Liver (tissue), 9 donors: Measurements from ENCODE around the gene COL9A3. TPM values are rescaled to one million over a fixed set of nuclear protein-coding genes. Genes with fewer than 3 reads are reported as not detected.

Source experiments
- DNase-seq: peaks from one replicate; pipeline ENCODE4 v3.0.0-alpha.2; 2017; ENCODE audit warnings: low spot score
- H3K27ac ChIP-seq, 2 donors: one replicate each; pipeline ENCODE4 v1.7.0; 2013; ENCODE audit warnings: inconsistent platforms in 2 of 2, low read length in 2 of 2, control low read depth in 1 of 2, low read depth in 1 of 2, mild to moderate bottlenecking in 1 of 2
- H3K27me3 ChIP-seq, 4 donors: one replicate each; pipeline versions ENCODE4 v1.6.1 to v1.7.0; 2013; ENCODE audit warnings: low read length in 3 of 4, inconsistent platforms in 1 of 4, mild to moderate bottlenecking in 1 of 4, moderate library complexity in 1 of 4; ENCODE audit not compliant: control insufficient read depth in 4 of 4, insufficient read depth in 4 of 4
- H3K36me3 ChIP-seq, 4 donors: one replicate each; pipeline versions ENCODE4 v1.6.1 to v1.7.0; 2013; ENCODE audit warnings: low read length in 3 of 4, mild to moderate bottlenecking in 3 of 4, low read depth in 1 of 4, moderate library complexity in 1 of 4; ENCODE audit not compliant: control insufficient read depth in 4 of 4, insufficient read depth in 3 of 4
- H3K4me1 ChIP-seq, 4 donors: one replicate each; pipeline versions ENCODE4 v1.6.1 to v1.7.0; 2013; ENCODE audit warnings: low read length in 3 of 4, mild to moderate bottlenecking in 3 of 4, moderate library complexity in 1 of 4; ENCODE audit not compliant: control insufficient read depth in 4 of 4, insufficient read depth in 4 of 4
- H3K4me3 ChIP-seq, 3 donors: one replicate each; pipeline versions ENCODE4 v1.6.1 to v1.7.0; 2013; ENCODE audit warnings: low read length in 3 of 3, control low read depth in 1 of 3, low read depth in 1 of 3, mild to moderate bottlenecking in 1 of 3
- H3K9ac ChIP-seq, 2 donors: one replicate each; pipeline ENCODE4 v1.7.0; 2013; ENCODE audit warnings: low read length in 2 of 2, mild to moderate bottlenecking in 2 of 2, moderate library complexity in 2 of 2, control low read depth in 1 of 2, low read depth in 1 of 2
- H3K9me3 ChIP-seq, 4 donors: one replicate each; pipeline versions ENCODE4 v1.6.1 to v1.7.0; 2013; ENCODE audit warnings: low read length in 3 of 4; ENCODE audit not compliant: control insufficient read depth in 4 of 4
- EGR1 ChIP-seq, 2 donors: IDR thresholded peaks; 2 replicates each; pipeline ENCODE4 v1.6.1; 2016 to 2018; ENCODE audit warnings: antibody characterized with exemption in 2 of 2, low read depth in 2 of 2
- FOXA1 ChIP-seq: IDR thresholded peaks from 2 replicates; pipeline ENCODE4 v1.6.1; 2016; ENCODE audit warnings: antibody characterized with exemption
- FOXA2 ChIP-seq: IDR thresholded peaks from 2 replicates; pipeline ENCODE4 v1.6.1; 2016; ENCODE audit warnings: antibody characterized with exemption
- GABPA ChIP-seq, 2 donors: IDR thresholded peaks in 1 of 2; conservative IDR thresholded peaks in 1 of 2; 2 replicates each; pipeline ENCODE4 v1.6.1; 2016; ENCODE audit warnings: antibody characterized with exemption in 2 of 2, mild to moderate bottlenecking in 1 of 2, moderate library complexity in 1 of 2
- HNF4A ChIP-seq, 2 donors: conservative IDR thresholded peaks; 2 replicates each; pipeline ENCODE4 v1.6.1; 2016; ENCODE audit warnings: antibody characterized with exemption in 2 of 2, mild to moderate bottlenecking in 2 of 2
- HNF4G ChIP-seq: IDR thresholded peaks from 2 replicates; pipeline ENCODE4 v1.6.1; 2016; ENCODE audit warnings: antibody characterized with exemption
- JUND ChIP-seq, 2 donors: IDR thresholded peaks; 2 replicates each; pipeline ENCODE4 v1.6.1; 2016; ENCODE audit warnings: antibody characterized with exemption in 2 of 2
- NR2F2 ChIP-seq: IDR thresholded peaks from 2 replicates; pipeline ENCODE4 v1.6.1; 2016; ENCODE audit warnings: antibody characterized with exemption
- RAD21 ChIP-seq, 2 donors: IDR thresholded peaks; 2 replicates each; pipeline ENCODE4 v1.6.1; 2016; ENCODE audit warnings: antibody characterized with exemption in 2 of 2, mild to moderate bottlenecking in 2 of 2
- RXRA ChIP-seq, 2 donors: IDR thresholded peaks; 2 replicates each; pipeline ENCODE4 v1.6.1; 2017 to 2018; ENCODE audit warnings: antibody characterized with exemption in 2 of 2, mild to moderate bottlenecking in 1 of 2
- SP1 ChIP-seq: IDR thresholded peaks from 2 replicates; pipeline ENCODE4 v1.6.1; 2018; ENCODE audit warnings: antibody characterized with exemption, mild to moderate bottlenecking
- TAF1 ChIP-seq: conservative IDR thresholded peaks from 2 replicates; pipeline ENCODE4 v1.6.1; 2016; ENCODE audit warnings: antibody characterized with exemption, mild to moderate bottlenecking
- YY1 ChIP-seq: IDR thresholded peaks from 2 replicates; pipeline ENCODE4 v1.6.1; 2016; ENCODE audit warnings: antibody characterized with exemption, mild to moderate bottlenecking
- WGBS: extraction: QIAGEN DNeasy Blood & Tissue Kit; methylation state at CpG from one replicate; pipeline ENCODE4 v1.1.7; 2013; 5-methylcytosine and 5-hydroxymethylcytosine counted together
- polyA plus RNA-seq, 2 donors: library from polyadenylated mRNA; stranded (reverse) in 1 of 2; unstranded in 1 of 2; fragments of 200-250 nt in 1 of 2; fragments of >200 nt in 1 of 2; fragmentation: Nextera tagmentation in 1 of 2; extraction: Ambion mirVana in 1 of 2; gene quantifications; one replicate each; pipeline versions ENCODE4 v1.2.1 to v1.2.3, GENCODE V29; 2013 to 2015
- total RNA-seq, 2 donors: library from RNA; depleted of rRNA; stranded (reverse); fragments of >200 nt; gene quantifications; one replicate each; pipeline ENCODE4 v1.2.3, GENCODE V29; 2014
- TF ChIP-seq, protein P1 (sequence below): IDR thresholded peaks from 2 replicates; pipeline ENCODE4 v1.6.1; 2016; ENCODE audit warnings: antibody characterized with exemption
- TF ChIP-seq, protein P2 (sequence below): IDR thresholded peaks from 2 replicates; pipeline ENCODE4 v1.6.1; 2016; ENCODE audit warnings: antibody characterized with exemption
- TF ChIP-seq, protein P3 (sequence below): IDR thresholded peaks from 2 replicates; pipeline ENCODE4 v1.6.1; 2016; ENCODE audit warnings: antibody characterized with exemption, mild to moderate bottlenecking
- TF ChIP-seq, protein P4 (sequence below): fragments of 150-350 bp; IDR thresholded peaks from 2 replicates; pipeline ENCODE4 v1.5.1; 2017; ENCODE audit warnings: improper control_type of control experiment, low read depth, low read length; ENCODE audit not compliant: missing input control
- TF ChIP-seq, protein P5 (sequence below): IDR thresholded peaks from 2 replicates; pipeline ENCODE4 v1.6.1; 2016; ENCODE audit warnings: antibody characterized with exemption
- donor health status: healthy.
- donor health status: healthy.
- donor health status: healthy.
- donor health status: healthy.
- donor health status: healthy.

COL9A3 gene
- total and polyA plus RNA-seq, 4 donors: 0.92 to 2.0 (median 1.1) TPM

DNA sequence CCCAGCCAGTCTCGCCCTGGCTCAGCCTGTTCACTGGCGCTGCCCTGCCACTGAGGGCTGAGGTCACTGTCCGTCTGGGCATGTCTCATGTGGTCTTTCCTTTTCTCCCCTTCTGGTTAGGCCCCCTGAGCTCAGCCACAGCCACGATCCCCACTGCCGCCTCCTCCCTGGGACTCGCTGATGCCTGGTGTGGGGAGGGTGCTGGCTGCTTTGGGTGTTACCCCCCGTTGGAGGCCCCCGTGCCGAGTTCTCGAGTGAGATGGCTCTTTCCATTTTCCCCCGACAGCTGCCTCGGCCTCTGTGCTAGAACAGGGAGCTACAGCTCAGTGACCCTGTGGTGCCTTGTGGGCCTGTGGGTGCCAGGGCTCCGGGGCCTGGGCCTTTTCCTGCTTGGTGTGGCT, 59.7 kb downstream of the COL9A3 start:
- Histone ChIP-seq H3K27ac (peak overlapping the region; percentile 60 to 68), H3K9ac (no peak overlapping the region), H3K4me1 (peaks cover 0 to 9% (median 4%) of the 10 kb centered on the region in 4 donors), H3K27me3 (no peaks in the 10 kb centered on the region), H3K36me3 (peaks cover 3 to 11% (median 8%) of the 10 kb centered on the region in 4 donors), H3K4me3 (no peak overlapping the region), H3K9me3 (no peaks in the 10 kb centered on the region)
- DNase-seq: no peak
- TF ChIP-seq RAD21 (IDR thresholded peaks at IDR 0.05) (no peak), SP1 (no peak), EGR1 (IDR thresholded peaks at IDR 0.05; ENCODE audit: low read depth in 2 of 2) (no peak), NR2F2 (peak; percentile 41), RXRA (IDR thresholded peaks at IDR 0.05) (peak; percentile 7 to 15), YY1 (no peak)
- TF ChIP-seq, protein P1, sequence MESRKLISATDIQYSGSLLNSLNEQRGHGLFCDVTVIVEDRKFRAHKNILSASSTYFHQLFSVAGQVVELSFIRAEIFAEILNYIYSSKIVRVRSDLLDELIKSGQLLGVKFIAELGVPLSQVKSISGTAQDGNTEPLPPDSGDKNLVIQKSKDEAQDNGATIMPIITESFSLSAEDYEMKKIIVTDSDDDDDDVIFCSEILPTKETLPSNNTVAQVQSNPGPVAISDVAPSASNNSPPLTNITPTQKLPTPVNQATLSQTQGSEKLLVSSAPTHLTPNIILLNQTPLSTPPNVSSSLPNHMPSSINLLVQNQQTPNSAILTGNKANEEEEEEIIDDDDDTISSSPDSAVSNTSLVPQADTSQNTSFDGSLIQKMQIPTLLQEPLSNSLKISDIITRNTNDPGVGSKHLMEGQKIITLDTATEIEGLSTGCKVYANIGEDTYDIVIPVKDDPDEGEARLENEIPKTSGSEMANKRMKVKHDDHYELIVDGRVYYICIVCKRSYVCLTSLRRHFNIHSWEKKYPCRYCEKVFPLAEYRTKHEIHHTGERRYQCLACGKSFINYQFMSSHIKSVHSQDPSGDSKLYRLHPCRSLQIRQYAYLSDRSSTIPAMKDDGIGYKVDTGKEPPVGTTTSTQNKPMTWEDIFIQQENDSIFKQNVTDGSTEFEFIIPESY: no peak
- WGBS: 82% methylated on average over 13 of the region's 13 CpGs

DNA sequence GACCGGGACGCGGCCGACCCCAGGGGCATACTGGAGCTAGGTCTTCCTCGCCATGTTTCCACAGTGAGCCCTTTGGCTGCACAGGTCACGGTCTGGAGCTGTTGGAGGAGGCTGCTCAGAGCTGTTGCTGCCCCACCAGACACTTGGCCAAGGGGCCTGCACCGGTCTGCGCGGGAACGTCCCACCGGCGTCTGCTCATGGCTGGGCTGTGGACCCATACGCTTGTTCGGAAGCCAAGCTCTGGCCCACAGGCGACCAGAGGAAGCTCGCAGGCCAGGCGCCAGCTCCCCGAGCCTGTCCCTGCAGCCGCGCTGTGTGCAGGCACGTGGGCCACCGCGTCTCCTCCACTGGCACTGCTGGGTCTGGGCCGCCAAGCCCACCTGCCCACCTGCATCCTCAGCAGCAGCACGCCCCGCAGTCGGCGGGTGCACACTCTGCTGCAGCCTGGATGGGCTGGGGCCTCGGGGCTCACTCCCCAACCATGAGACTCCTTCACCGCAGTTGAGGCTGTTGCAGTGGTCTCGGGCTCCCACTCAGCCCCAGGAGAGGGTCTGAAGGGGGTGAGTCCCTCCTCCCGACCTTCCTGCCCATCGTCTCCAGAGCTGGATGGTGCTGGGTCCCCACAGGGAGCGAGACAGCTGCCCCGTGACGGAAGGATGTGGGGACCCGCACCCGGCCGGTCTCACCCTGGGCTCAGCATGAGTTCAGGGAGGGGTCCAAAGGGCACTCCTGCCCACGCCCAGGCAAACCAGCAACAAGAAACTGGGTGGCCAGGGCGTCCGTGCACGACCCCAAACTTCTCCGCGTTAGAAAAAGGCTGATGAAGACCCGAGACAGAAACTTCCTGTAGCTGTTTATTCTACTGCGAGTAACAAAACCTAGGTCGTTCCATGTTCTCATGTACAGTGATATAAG, 60.3 kb downstream of the COL9A3 start:
- Histone ChIP-seq H3K4me1 (peaks cover 0 to 9% (median 3%) of the 10 kb centered on the region in 4 donors), H3K4me3 (no peak overlapping the region), H3K27me3 (no peaks in the 10 kb centered on the region), H3K27ac (peak overlapping the region; percentile 60 to 68), H3K9ac (no peak overlapping the region), H3K9me3 (no peaks in the 10 kb centered on the region), H3K36me3 (peaks cover 3 to 17% (median 8%) of the 10 kb centered on the region in 4 donors)
- no peak for DNase-seq
- TF ChIP-seq, protein P2, sequence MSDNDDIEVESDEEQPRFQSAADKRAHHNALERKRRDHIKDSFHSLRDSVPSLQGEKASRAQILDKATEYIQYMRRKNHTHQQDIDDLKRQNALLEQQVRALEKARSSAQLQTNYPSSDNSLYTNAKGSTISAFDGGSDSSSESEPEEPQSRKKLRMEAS: no peak
- no peak for TF ChIP-seq EGR1 (IDR thresholded peaks at IDR 0.05; ENCODE audit: low read depth in 2 of 2)
- TF ChIP-seq, protein P3, sequence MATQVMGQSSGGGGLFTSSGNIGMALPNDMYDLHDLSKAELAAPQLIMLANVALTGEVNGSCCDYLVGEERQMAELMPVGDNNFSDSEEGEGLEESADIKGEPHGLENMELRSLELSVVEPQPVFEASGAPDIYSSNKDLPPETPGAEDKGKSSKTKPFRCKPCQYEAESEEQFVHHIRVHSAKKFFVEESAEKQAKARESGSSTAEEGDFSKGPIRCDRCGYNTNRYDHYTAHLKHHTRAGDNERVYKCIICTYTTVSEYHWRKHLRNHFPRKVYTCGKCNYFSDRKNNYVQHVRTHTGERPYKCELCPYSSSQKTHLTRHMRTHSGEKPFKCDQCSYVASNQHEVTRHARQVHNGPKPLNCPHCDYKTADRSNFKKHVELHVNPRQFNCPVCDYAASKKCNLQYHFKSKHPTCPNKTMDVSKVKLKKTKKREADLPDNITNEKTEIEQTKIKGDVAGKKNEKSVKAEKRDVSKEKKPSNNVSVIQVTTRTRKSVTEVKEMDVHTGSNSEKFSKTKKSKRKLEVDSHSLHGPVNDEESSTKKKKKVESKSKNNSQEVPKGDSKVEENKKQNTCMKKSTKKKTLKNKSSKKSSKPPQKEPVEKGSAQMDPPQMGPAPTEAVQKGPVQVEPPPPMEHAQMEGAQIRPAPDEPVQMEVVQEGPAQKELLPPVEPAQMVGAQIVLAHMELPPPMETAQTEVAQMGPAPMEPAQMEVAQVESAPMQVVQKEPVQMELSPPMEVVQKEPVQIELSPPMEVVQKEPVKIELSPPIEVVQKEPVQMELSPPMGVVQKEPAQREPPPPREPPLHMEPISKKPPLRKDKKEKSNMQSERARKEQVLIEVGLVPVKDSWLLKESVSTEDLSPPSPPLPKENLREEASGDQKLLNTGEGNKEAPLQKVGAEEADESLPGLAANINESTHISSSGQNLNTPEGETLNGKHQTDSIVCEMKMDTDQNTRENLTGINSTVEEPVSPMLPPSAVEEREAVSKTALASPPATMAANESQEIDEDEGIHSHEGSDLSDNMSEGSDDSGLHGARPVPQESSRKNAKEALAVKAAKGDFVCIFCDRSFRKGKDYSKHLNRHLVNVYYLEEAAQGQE: no peak
- no peak for TF ChIP-seq JUND (IDR thresholded peaks at IDR 0.05)
- TF ChIP-seq, protein P4, sequence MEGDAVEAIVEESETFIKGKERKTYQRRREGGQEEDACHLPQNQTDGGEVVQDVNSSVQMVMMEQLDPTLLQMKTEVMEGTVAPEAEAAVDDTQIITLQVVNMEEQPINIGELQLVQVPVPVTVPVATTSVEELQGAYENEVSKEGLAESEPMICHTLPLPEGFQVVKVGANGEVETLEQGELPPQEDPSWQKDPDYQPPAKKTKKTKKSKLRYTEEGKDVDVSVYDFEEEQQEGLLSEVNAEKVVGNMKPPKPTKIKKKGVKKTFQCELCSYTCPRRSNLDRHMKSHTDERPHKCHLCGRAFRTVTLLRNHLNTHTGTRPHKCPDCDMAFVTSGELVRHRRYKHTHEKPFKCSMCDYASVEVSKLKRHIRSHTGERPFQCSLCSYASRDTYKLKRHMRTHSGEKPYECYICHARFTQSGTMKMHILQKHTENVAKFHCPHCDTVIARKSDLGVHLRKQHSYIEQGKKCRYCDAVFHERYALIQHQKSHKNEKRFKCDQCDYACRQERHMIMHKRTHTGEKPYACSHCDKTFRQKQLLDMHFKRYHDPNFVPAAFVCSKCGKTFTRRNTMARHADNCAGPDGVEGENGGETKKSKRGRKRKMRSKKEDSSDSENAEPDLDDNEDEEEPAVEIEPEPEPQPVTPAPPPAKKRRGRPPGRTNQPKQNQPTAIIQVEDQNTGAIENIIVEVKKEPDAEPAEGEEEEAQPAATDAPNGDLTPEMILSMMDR: no peak
- no peak for TF ChIP-seq RXRA (IDR thresholded peaks at IDR 0.05)
- no peak for TF ChIP-seq TAF1
- no peak for TF ChIP-seq HNF4G
- TF ChIP-seq SP1: no peak
- TF ChIP-seq, protein P5, sequence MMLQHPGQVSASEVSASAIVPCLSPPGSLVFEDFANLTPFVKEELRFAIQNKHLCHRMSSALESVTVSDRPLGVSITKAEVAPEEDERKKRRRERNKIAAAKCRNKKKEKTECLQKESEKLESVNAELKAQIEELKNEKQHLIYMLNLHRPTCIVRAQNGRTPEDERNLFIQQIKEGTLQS: no peak
- TF ChIP-seq RAD21 (IDR thresholded peaks at IDR 0.05): no peak
- TF ChIP-seq GABPA (IDR thresholded peaks at IDR 0.05 in 1 of 2, conservative IDR thresholded peaks at IDR 0.05 in 1 of 2): no peak
- TF ChIP-seq YY1: no peak
- TF ChIP-seq NR2F2: no peak
- TF ChIP-seq HNF4A (conservative IDR thresholded peaks at IDR 0.05): no peak
- no peak for TF ChIP-seq FOXA2
- TF ChIP-seq, protein P1: no peak
- no peak for TF ChIP-seq FOXA1
- WGBS: 69% methylated on average over 48 of the region's 48 CpGs
